ENCODE measurements around the gene PMFBP1.

The PMFBP1 gene

GRCh38 chr16:72142476-72142875 is 29.5 kb downstream of the PMFBP1 start:
- Histone ChIP-seq H3K9me3 (no peaks in the 10 kb centered on the region), H3K4me3 (no peak overlapping the region), H3K36me3 (no peaks in the 10 kb centered on the region), H3K27ac (no peak overlapping the region), H3K4me1 (no peaks in the 10 kb centered on the region), H3K27me3 (no peaks in the 10 kb centered on the region)
- DNase-seq = no peak
- TF ChIP-seq, protein P1, sequence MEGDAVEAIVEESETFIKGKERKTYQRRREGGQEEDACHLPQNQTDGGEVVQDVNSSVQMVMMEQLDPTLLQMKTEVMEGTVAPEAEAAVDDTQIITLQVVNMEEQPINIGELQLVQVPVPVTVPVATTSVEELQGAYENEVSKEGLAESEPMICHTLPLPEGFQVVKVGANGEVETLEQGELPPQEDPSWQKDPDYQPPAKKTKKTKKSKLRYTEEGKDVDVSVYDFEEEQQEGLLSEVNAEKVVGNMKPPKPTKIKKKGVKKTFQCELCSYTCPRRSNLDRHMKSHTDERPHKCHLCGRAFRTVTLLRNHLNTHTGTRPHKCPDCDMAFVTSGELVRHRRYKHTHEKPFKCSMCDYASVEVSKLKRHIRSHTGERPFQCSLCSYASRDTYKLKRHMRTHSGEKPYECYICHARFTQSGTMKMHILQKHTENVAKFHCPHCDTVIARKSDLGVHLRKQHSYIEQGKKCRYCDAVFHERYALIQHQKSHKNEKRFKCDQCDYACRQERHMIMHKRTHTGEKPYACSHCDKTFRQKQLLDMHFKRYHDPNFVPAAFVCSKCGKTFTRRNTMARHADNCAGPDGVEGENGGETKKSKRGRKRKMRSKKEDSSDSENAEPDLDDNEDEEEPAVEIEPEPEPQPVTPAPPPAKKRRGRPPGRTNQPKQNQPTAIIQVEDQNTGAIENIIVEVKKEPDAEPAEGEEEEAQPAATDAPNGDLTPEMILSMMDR (IDR thresholded peaks at IDR 0.05) = no peak
- intact Hi-C loops (cut with DNase I; ENCODE audit: low total_unique reads) = no loop called here

DNA sequence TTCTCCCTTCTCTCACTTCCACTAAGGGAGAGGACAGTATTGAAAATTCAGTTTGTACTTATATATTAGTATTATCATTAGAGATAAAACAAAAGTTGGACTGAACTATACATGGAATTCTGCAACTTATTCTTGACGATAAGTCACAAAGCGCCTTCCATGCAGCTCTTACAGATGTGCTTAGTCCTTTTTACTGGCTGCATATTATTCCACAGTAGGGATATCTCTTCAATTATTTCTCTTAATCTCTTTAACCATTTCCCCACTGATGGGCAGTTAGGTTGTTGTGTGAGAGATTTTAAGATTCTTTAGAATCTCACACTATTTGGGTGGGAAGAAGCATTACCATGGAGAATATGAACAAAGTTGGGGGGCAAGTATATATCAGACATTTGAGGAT is 32.0 kb downstream of the PMFBP1 start:
- intact Hi-C loops (cut with DNase I; ENCODE audit: low total_unique reads) = no loop called here
- Histone ChIP-seq H3K27me3 (no peaks in the 10 kb centered on the region), H3K4me3 (no peak overlapping the region), H3K4me1 (no peaks in the 10 kb centered on the region), H3K27ac (no peak overlapping the region), H3K36me3 (no peaks in the 10 kb centered on the region), H3K9me3 (no peaks in the 10 kb centered on the region)
- TF ChIP-seq, protein P1 (IDR thresholded peaks at IDR 0.05) = no peak
- no peak for DNase-seq

- no peaks in the 10 kb centered on the region for H3K36me3 ChIP-seq
- no peak overlapping the region for H3K27ac ChIP-seq
- DNase-seq = no peak
- H3K4me1 ChIP-seq = no peaks in the 10 kb centered on the region
- TF ChIP-seq, protein P1 (IDR thresholded peaks at IDR 0.05) = no peak
- H3K27me3 ChIP-seq = no peaks in the 10 kb centered on the region
- H3K4me3 ChIP-seq = no peak overlapping the region
- intact Hi-C loops (cut with DNase I; ENCODE audit: low total_unique reads) = no loop called here
- no peaks in the 10 kb centered on the region for H3K9me3 ChIP-seq
Measured at GRCh38 chr16:72138064-72138572, 33.8 kb downstream of the PMFBP1 start.

GRCh38 chr16:72137380-72138063 is 34.4 kb downstream of the PMFBP1 start:
- Histone ChIP-seq H3K27me3 (no peaks in the 10 kb centered on the region), H3K36me3 (no peaks in the 10 kb centered on the region), H3K27ac (no peak overlapping the region), H3K4me3 (no peak overlapping the region), H3K9me3 (no peaks in the 10 kb centered on the region), H3K4me1 (no peaks in the 10 kb centered on the region)
- no peak for DNase-seq
- TF ChIP-seq, protein P1 (IDR thresholded peaks at IDR 0.05) = no peak
- intact Hi-C loops (cut with DNase I; ENCODE audit: low total_unique reads) = no loop called here

DNA sequence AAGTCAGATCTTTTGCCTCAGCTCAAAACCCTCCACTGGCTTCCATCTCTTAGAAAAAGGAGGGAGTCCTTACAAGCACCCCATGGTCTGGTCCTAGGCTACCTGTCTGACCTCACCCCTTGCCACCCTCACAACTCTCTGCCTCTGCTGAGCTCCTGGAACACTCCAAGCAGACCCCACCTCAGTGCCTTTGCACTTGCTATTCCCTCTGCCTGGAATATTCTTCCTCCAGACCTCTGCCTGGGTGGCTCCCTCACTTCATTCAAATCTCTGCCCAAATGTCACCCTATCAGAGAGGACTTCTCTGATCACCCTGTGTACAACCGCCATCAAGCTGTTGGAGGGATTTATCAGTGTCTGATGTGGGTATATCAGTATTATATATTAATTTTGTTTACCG is 37.4 kb downstream of the PMFBP1 start:
- H3K4me3 ChIP-seq = no peak overlapping the region
- no peak for DNase-seq
- H3K36me3 ChIP-seq = no peaks in the 10 kb centered on the region
- no peaks in the 10 kb centered on the region for H3K4me1 ChIP-seq
- H3K27ac ChIP-seq = no peak overlapping the region
- H3K27me3 ChIP-seq = no peaks in the 10 kb centered on the region
- TF ChIP-seq, protein P1 (IDR thresholded peaks at IDR 0.05) = no peak
- intact Hi-C loops (cut with DNase I; ENCODE audit: low total_unique reads) = no loop called here
- H3K9me3 ChIP-seq = no peaks in the 10 kb centered on the region
